K562 (cell line): ENCODE measurements around the gene USP20. TPM values are rescaled to one million over a fixed set of nuclear protein-coding genes. Genes with fewer than 3 reads are reported as not detected.

Experiments used
- BRF1 ChIP-seq: IDR thresholded peaks from 3 replicates; pipeline ENCODE4 v1.6.1; 2011; ENCODE audit warnings: borderline replicate concordance, mild to moderate bottlenecking; ENCODE audit not compliant: insufficient read length; ENCODE audit errors: extremely low read depth
- CBFA2T3 ChIP-seq: fragments of 450-650 bp; IDR thresholded peaks from 2 replicates; pipeline ENCODE4 v1.6.1; 2017
- E2F4 ChIP-seq: sonication (generic); formaldehyde crosslinking; IDR thresholded peaks from 2 replicates; pipeline ENCODE4 v1.8.0; 2022; ENCODE audit warnings: mild to moderate bottlenecking, low read depth, missing genetic modification reagents
- FOXK2 ChIP-seq, 2 experiments: fragments of 450-650 bp; IDR thresholded peaks in 1 of 2; conservative IDR thresholded peaks in 1 of 2; 2 replicates each; pipeline ENCODE4 v1.6.1; 2016; ENCODE audit warnings: low read depth in 2 of 2, mild to moderate bottlenecking in 1 of 2
- FOXO4 ChIP-seq: fragments of 450-650 bp; formaldehyde crosslinking; IDR thresholded peaks from 2 replicates; pipeline ENCODE4 v1.4.0; 2020; ENCODE audit warnings: mild to moderate bottlenecking, moderate library complexity
- HMBOX1 ChIP-seq: sonication (generic); IDR thresholded peaks from 2 replicates; pipeline ENCODE4 v1.6.1; 2016
- KDM2B ChIP-seq: fragments of 250-450 bp; sonication (Bioruptor Pico); IDR thresholded peaks from 2 replicates; pipeline ENCODE4 v1.8.0; 2021; ENCODE audit warnings: mild to moderate bottlenecking, moderate library complexity
- LEF1 ChIP-seq: fragments of 450-650 bp; IDR thresholded peaks from 2 replicates; pipeline ENCODE4 v1.6.1; 2016; ENCODE audit warnings: mild to moderate bottlenecking
- PHB ChIP-seq: fragments of 250-450 bp; sonication (Bioruptor Pico); IDR thresholded peaks from 2 replicates; pipeline ENCODE4 v1.5.0; 2021
- POLR2AphosphoS2 ChIP-seq: IDR thresholded peaks from 2 replicates; pipeline ENCODE4 v1.6.1; 2012; ENCODE audit warnings: low read length, improper control_type of control experiment
- POLR2AphosphoS5 ChIP-seq: IDR thresholded peaks from 2 replicates; pipeline ENCODE4 v1.6.1; 2011; ENCODE audit warnings: mild to moderate bottlenecking, low read depth, low read length, moderate library complexity; ENCODE audit not compliant: control insufficient read depth, insufficient read depth
- PRMT5 ChIP-seq: sonication (generic); formaldehyde crosslinking; IDR thresholded peaks from 2 replicates; pipeline ENCODE4 v1.5.0; 2020; ENCODE audit warnings: missing genetic modification reagents
- RBM14 ChIP-seq: fragments of 200-400 bp; formaldehyde crosslinking; IDR thresholded peaks from 2 replicates; pipeline ENCODE4 v1.6.1; 2018; ENCODE audit warnings: low read depth, mild to moderate bottlenecking, low read length, moderate library complexity, borderline replicate concordance; ENCODE audit not compliant: insufficient read depth
- SRSF1 ChIP-seq: fragments of 200-400 bp; formaldehyde crosslinking; IDR thresholded peaks from 2 replicates; pipeline ENCODE4 v1.6.1; 2017; ENCODE audit warnings: mild to moderate bottlenecking, low read depth, low read length, moderate library complexity
- STAT6 ChIP-seq: sonication (generic); formaldehyde crosslinking; IDR thresholded peaks from 2 replicates; pipeline ENCODE4 v1.8.1; 2023; ENCODE audit warnings: mild to moderate bottlenecking, missing genetic modification reagents
- TRIM28 ChIP-seq: fragments of 450-650 bp; IDR thresholded peaks from 2 replicates; pipeline ENCODE4 v1.6.1; 2017
- ZNF124 ChIP-seq: sonication (generic); formaldehyde crosslinking; IDR thresholded peaks from 2 replicates; pipeline ENCODE4 v1.8.1; 2022; ENCODE audit warnings: missing genetic modification reagents
- ZNF140 ChIP-seq: fragments of 250-450 bp; sonication (Bioruptor Pico); IDR thresholded peaks from 2 replicates; pipeline ENCODE4 v1.8.0; 2021; ENCODE audit warnings: moderate library complexity, mild to moderate bottlenecking, inconsistent platforms
- ZNF239 ChIP-seq: fragments of 250-450 bp; sonication (Bioruptor Pico); IDR thresholded peaks from 2 replicates; pipeline ENCODE4 v1.4.0; 2020; ENCODE audit warnings: mild to moderate bottlenecking
- ZNF384 ChIP-seq: IDR thresholded peaks from 2 replicates; pipeline ENCODE4 v1.6.1; 2012; ENCODE audit warnings: low read depth, low read length, improper control_type of control experiment
- ZNF512 ChIP-seq: IDR thresholded peaks from 2 replicates; pipeline ENCODE4 v1.6.1; 2016; ENCODE audit warnings: missing genetic modification characterization, missing compliant biosample characterization
- polyA plus RNA-seq, 8 experiments: library from polyadenylated mRNA; depleted of rRNA in 4 of 8; stranded (reverse) in 5 of 8; unstranded in 3 of 8; fragments of >200 nt; fragmentation: Nextera tagmentation in 2 of 8; fragmentation: Illumina TruSeq in 1 of 8; extraction: Ambion mirVana in 2 of 8; extraction: Trizol in 1 of 8; gene quantifications; 2 replicates each; pipeline versions ENCODE4 v1.2.1 to v1.2.3, GENCODE V29; 2011 to 2014; ENCODE audit warnings: inconsistent platforms in 1 of 8, missing spikeins in 1 of 8
- total RNA-seq, 7 experiments: library from RNA; depleted of rRNA in 6 of 7; stranded (reverse); fragments of >200 nt in 6 of 7; fragmentation: Illumina TruSeq in 2 of 7; extraction: Trizol in 2 of 7; gene quantifications; 2 replicates each; pipeline versions ENCODE4 v1.2.1 to v1.2.3, GENCODE V29; 2011 to 2021; ENCODE audit warnings: low replicate concordance in 1 of 7

USP20 gene
- total and polyA plus RNA-seq, 9 of the 15 experiments (the other 6 are each of a cell fraction or from before 2014, with no cell fraction given), result 1.9 to 136 (median 49.1) TPM

GRCh38 chr9:129802833-129803675, 32.2 kb upstream of the USP20 start, which contains the start of gene TOR1B (continued):
- TF ChIP-seq ZNF512 (tag), result no peak
- TF ChIP-seq E2F4 (CRISPR knock-in tag), result peak; percentile 39; the same call in 1 of the 2 replicates
- no peak; the same call in 1 of the 2 replicates for TF ChIP-seq FOXO4 (CRISPR knock-in tag)
- TF ChIP-seq PHB, result no peak
- peak; percentile 91 for TF ChIP-seq KDM2B (CRISPR knock-in tag)
- TF ChIP-seq ZNF124 (CRISPR knock-in tag), result no peak
- TF ChIP-seq POLR2AphosphoS2, result no peak
- TF ChIP-seq BRF1, result no peak
- no peak for TF ChIP-seq TRIM28
- no peak for TF ChIP-seq PRMT5
- TF ChIP-seq RBM14, result no peak
- TF ChIP-seq CBFA2T3, result no peak
- TF ChIP-seq FOXK2 (conservative IDR thresholded peaks at IDR 0.05 in 1 of 2, IDR thresholded peaks at IDR 0.05 in 1 of 2; ENCODE audit: low read depth in 2 of 2), result 0 out of 4 replicates have a peak, but pooled peaks of 1 of the 2 experiments have one; percentile 14
- no peak for TF ChIP-seq LEF1
- peak; percentile 74; the same call in 1 of the 2 replicates for TF ChIP-seq ZNF384
- no peak for TF ChIP-seq ZNF239 (CRISPR knock-in tag)
- no peak for TF ChIP-seq SRSF1
- no peak for TF ChIP-seq ZNF140 (CRISPR knock-in tag)
- TF ChIP-seq POLR2AphosphoS5, result peak; percentile 75
- no peak for TF ChIP-seq STAT6 (CRISPR knock-in tag)
- TF ChIP-seq HMBOX1, result no peak
